GM18508 (cell line): ENCODE measurements around the gene RTL10.
"Not testable (repeated sequence)": the region's sequence is repeated elsewhere in the genome, so short reads cannot be mapped to it uniquely, and the experiment has no call there.

Source experiments
- ATAC-seq: cut with Tn5 transposase; IDR thresholded peaks from one replicate; pipeline ENCODE4 v1.9.1; 2021; ENCODE audit warnings: moderate number of reproducible peaks; ENCODE audit not compliant: insufficient read depth, unreplicated experiment

Gene RTL10

DNA sequence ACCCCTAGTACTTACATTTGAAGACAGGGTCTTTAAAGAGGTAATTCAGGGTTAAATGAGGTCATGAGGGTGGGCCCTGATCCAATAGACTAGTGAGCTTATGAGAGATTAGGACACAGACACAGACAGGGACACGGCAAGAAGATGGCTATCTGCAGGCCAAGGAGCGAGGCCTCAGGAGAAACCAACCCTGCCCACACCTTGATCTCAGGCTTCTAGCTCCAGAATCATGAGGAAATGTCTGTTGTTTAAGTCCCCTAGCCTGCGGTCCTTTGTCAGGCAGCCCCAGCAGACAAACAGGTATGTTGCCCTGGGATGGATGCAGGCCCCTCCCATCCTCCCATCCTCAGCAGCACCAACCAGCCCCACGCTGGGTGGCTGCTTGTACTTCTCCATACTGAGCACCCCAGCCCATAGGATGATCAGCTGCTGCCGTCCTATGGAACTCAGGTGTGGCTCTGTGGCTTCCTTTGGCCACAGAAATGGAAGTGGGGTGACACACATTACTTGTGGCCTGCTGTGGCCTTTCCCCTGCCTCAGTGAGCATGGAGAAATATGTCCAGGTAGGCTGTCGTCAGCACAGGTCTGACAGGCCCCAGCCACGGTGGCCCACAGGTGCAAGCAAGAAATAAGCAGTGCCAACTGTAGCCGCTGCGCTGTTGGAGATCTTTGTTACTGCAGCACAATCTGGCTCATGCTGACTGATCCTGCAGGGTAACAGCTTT, 7.9 kb downstream of the RTL10 start:
- ATAC-seq, result no peak

DNA sequence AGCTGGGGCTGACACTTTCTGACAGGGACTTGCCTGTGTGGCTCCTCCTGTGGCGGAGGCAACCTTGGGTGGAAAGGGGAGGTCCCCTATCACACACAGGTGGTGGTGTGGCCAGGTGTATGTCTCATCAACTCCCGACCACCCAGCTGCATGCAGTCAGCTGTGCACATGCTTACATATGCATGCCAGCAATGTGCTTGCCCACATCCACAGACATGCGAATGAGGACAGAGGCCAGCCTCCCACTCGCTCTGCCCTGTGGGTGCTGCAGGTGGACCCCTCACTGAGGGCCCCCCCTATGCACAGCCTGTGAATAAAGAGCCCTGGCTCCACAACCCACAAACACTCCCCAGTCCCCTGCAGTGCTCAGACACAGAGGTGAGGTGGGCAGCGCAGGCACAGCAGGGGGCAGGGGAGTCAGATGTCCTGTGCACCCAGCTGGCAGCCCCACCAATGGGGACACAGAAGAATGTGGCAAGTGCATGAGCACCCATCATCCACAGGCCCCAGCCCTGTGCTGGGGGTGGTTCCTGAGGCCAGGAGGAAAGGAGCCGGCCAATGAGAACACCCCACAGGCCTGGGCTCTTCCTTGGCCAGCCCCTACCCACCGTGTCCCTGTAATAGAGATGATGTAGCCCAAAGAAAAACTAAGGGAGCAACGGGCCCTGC, 9.5 kb downstream of the RTL10 start:
- ATAC-seq, result no peak

DNA sequence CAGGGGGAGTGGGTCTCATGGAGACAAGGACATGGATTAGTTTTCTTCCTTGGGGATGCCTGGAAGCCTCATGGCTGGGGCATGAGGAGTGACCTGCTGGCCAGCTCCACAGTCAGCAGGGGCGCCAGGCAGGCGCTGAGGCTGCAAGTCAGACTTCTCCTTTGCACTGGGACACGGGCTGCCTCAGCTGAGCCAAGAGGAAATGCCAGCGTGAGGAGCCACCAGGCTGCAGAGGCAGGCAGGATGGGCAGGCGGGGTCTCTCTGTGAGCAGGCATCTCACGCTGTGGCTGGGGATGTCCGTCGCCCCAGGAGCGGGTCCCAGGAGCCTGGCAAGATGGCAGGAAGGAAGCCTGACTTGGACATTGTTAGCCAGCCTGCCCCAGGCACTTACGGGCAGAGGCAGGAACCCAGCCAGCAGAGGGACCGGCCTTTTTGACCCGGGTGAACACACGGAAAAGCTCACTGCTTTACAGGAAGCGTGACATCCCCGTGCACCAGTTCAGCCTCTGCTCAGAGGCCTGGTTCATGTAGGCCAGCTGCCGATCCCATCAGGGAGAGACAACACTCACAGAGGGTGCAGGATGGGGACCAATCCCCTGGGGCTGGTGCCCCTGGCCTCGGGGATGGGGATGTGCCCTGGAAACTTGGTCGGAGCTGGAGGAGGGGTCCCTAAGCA, 10.2 kb downstream of the RTL10 start:
- ATAC-seq, result no peak

DNA sequence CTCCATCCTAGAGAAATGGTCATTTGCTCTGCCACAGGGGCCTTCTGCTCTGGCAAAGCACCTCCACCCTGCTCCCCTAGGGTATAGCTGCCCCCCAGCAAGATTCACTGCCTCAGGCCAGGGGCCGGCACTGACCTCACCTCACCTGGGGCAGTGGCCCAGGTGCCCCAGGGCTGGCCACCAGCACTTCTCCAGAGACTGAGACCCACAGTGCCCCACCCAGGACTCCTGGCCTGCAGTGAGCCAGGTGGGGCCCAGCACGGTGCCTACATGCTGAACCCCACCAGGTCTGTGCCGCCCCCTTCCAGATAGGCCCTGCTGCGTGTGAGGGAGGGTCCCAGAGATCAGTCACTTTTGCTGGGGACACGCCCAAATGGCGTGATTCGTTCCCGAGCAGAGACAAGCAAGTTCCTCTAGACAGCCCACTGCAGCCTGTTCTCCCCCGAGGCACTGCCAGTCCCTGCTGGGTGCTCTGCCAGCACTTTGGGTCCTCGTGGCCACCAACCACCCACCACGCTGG, 10.8 kb downstream of the RTL10 start:
- no peak for ATAC-seq

DNA sequence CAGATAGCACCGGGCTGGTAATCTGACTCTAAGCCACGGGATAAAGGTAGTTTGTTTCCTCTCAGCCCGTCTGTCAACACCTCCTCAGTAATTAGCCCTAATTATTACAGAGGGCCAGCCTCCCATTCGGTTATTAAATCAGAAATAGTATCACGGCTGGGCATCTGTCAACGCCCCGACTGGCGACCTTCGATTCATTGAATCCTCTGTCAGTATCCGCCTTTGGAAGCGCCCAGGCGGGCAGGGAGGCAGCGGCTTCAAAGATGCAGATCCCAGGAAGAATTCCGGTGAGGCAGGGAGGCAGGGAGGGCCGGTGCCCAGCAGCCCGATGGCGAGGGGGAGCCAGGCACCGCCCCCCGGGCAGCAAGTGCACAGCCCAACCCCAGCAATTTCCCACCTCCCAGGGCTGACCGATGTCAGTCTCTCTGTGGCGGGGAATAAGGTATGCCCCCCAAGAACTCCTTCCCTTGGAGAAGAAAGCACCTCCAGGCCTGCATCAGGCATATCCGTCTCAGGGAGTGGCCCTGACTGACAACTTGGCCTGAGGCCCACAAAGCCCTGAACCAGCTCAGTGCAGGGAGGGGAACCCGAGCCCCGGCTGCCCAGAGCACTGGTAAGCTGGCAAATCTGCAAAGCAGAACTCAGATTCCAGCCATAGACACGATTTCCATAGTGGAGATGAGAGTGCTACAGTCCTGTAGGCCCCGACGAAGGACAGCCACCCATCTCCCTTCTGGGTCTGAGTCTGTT, 11.4 kb downstream of the RTL10 start:
- ATAC-seq, result no peak

DNA sequence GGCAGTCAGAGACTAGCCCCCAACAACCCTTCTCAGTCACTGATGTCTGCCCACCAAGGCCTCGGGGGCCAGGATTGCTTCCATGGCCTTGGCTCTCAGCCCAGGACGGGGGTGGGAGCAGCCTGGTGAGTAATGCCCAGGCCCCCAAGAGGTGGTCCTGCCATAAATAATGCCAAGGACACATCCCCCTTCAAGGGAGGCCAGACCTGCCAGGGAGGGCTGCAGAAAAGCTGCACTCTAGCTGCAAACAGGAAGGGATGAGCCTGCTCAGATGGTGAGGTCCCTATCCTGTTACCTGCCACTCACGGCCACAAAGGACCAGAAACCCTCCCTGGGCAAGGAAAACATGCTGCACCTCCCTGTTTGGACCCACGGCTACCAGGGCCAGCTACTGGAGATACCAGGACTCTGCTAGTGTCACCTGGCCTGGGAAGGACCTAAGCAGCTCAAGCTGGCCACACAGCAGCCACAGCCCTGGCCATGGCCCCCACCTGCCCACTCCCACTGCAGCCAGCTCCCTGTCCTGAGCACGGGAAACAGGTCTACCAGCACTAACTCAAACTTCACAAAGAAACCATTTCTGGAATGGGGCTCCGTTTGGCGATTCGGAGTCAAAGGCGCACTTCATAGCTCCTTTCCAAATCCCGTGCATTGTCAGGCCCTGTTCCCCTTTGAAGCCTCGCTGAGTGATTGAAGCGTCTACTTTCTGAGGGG, 12.1 kb downstream of the RTL10 start:
- ATAC-seq, result no peak

DNA sequence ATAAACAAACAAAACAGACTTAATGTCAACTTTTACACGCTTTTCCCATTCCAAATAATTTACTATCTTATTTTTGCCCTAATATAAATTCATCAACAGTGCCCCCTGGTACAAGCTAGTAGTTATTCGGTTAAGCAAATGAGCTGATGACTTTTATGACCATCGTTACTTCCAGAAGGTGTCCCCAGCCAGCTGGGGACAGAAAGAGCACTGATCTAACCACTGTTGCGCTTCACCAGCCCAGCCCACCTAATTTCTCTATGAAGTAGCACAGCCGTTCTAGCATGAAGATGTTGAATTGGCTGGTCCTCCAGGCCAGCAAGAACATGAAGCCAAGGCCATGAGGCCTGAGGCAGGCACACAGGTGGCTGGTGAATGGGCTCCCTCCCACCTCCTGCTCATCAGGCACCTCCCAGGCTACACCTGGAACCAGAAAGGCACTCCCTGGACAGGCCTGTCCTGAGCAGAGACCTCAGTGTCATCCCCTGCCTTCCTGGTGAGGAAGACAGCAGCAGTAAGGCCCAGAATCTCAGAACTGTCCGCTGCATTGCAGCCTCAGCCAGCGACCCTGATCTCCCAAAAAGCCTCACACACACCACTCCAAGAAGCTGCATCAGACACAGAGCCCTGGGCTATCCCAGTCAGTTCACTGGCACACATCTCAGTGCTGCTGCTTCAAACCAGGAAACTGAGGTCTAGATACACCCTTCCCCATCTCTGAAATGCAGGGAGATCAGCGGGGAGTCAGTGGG, 12.9 kb downstream of the RTL10 start:
- no peak for ATAC-seq

DNA sequence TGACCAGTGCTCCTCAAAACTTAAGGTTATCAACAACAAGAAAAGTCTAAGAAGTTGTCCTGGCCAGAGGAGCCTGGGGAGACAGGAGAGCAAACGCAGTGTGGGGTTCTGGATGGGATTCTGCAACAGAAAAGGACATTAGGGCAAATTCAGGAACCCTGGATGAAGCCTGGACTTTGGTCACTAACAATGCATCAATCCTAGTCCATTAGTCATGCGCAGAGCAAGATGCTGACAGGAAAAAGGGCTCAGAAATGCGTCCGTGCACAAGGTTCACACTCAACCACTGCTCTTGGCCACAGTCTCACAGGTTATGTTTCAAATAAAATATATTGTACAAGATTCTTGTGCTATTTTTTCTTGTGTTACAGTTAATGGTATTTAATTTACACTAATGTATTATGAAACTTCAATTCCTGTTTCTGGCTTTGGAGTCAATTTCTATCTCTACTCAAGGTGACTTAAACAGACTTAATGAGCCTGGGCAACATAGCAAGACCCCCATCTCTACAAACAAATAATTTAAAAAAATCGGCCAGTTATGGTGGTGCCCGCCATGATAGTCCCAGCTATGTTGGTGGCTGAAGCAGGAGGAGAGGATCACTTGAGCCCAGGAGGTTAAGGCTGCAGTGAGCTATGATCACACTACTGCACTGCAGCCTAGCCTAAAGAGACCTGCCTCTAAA, 13.6 kb downstream of the RTL10 start:
- ATAC-seq, result no peak

DNA sequence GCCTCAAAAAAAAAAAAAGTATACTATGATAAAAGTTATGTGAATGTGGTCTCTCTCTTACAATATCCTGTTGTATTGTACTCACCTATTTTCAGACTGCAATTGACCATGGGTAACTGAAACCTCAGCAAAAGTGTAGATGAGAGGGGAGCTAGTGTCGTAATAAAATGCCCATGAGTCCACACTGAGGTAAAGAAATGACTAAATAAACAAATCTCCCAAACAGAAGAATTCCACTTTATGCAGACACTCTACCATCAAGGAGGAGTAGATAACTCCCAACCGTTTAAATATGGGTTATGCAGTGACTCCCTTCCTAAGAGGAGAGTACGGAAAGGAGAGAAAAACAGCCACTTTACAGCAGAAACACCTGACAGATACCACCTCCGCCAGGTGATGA, 14.6 kb downstream of the RTL10 start:
- ATAC-seq, result no peak

DNA sequence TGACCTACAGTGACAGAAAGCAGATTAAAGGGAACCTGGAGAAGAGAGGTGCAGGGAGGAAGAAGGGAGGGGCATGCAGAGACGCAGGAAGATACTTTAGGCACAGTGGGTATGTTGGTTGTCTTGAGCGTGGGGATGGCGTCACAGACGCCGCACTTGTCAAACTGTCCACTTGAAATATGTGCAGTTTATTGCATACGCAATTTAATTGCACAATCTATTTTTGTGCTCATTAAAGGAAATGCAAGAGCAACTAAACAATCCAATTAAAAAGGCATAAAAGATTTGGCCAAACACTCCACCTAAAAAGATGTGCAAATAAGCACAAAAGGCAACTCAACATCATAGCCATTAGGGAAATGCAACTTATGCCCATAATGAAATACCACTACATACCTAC, 16.8 kb downstream of the RTL10 start:
- no peak for ATAC-seq

DNA sequence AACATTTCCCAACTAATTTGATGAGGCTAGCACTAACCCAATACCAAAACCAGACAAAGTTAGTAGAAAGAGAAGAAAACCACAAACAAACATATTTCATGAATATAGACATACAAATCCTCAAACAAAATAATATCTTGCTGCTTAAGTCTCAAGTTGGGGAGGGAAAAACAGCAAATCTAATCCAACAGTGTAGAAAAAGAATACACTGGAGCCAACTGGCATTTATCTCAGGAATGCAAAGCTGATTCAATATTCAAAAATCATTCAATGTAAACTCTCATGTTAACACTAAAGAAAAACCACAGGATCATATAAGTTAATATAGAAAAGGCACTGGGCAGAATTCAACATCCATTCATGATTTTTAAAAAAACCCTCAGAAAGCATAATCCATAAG, 18.2 kb downstream of the RTL10 start:
- ATAC-seq, result no peak

DNA sequence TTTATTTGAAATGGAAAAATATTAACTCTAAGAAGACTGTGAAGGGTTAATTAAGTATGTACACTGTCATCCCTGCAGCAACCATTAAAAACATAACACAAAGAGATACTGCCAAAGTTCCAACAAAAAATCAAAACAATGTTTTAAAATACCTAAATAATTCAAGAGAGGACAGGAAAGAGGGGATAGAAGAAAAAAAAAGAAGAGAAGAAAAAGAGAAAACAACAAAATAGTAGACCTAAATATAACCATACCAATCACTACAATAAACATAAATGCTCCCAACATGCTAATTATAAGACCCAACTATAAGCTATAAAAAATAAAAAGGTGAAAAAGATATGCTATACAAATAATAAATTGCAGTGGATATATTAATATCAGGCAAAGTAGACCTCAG, 20.1 kb downstream of the RTL10 start:
- ATAC-seq, result no peak

DNA sequence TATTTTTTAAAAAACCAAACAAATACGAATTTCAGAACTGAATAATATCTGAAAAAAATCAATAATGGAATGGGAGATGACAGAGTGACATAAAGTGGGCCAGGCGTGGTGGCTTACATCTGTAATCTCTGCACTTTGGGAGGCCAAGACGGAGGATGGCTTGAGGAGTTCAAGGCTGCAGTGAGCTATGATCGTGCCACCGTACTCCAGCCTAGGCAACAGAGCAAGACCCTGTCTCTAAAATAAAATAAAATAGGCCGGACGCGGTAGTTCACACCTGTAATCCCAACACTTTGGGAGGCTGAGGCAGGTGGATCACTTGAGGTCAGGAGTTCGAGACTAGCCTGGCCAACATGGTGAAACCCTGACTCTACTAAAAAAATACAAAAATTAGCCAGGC, 21.3 kb downstream of the RTL10 start:
- not testable (repeated sequence) for ATAC-seq

DNA sequence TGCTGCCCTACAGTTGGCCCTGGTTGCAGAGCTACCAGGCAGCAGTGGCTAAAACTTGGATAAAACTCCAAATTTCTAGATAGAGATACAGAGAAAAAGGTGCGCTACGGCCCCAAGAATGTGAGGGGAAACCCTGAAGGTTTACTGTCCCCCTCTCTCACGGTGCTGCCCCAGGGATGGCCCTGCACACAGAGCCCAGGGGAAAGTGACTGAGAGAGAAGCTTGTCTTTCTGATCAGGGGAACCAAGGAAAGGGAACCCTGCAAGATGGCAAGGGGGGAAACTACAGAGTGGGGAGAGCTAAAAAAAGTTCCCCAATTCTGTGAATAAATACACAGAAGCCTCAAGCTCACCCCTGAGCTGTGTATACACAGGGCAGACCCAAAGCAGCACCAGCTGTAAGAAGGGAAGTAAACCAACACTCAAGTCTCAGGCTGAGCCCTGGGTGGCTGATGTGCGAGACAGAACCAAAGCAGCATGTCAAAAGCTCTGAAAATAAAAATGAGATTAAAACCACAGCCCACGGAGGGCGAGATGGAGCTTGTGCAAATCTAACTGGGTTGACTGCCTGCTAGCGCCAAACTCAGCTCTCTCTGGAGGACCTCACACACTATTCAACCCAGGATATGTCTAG, 22.1 kb downstream of the RTL10 start:
- ATAC-seq, result no peak

DNA sequence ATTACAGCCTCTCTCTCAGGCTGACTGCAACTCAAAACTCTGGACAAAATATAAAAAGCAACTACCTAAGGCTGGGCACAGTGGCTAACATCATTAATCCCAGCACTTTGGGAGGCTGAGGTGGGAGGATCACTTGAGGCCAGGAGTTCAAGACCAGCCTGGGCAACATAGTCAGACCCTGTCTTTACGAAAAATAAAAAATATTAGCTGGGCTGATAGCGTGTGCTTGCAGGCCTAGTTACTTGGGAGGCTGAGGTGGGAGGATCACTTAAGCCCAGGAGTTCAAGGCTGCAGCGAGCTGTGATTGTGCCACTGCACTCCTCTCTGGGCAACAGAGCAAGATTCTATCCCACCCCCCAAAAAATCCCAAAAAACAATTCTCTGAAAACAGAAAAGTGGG, 22.7 kb downstream of the RTL10 start:
- not testable (repeated sequence) for ATAC-seq

DNA sequence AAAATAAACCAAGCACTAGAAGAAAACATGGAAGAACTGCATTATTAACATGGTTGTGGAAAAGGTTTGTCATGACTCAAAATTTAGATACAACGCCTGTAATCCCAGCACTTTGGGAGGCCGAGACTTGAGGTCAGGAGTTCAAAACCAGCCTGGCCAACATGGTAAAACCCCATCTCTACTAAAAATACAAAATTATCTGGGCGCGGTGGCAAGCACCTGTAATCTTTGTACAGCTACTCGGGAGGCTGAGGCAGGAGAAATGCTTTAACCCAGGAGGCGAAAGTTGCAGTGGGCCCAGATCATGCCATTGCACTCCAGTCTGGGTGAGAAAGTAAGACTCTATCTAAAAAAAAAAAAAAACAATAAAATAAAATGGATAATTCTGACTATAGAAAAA, 23.7 kb downstream of the RTL10 start:
- ATAC-seq, result no peak

DNA sequence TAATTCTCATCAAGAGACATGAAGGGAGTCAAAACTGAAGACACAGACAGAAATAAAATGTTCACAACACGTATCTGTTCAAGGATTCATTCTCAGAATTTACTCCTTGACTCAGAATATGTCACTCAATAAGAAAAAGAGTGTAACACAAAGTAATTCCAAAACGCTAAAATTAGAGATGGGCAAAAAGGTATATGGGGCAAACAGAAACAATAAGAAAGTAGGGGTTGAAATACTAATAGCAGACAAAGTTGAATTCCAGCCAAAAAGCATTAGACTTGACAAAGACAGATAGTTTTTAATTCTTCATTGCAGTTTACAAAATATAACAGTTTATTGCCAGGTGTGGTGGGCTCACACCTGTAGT, 26.7 kb downstream of the RTL10 start:
- no peak for ATAC-seq

DNA sequence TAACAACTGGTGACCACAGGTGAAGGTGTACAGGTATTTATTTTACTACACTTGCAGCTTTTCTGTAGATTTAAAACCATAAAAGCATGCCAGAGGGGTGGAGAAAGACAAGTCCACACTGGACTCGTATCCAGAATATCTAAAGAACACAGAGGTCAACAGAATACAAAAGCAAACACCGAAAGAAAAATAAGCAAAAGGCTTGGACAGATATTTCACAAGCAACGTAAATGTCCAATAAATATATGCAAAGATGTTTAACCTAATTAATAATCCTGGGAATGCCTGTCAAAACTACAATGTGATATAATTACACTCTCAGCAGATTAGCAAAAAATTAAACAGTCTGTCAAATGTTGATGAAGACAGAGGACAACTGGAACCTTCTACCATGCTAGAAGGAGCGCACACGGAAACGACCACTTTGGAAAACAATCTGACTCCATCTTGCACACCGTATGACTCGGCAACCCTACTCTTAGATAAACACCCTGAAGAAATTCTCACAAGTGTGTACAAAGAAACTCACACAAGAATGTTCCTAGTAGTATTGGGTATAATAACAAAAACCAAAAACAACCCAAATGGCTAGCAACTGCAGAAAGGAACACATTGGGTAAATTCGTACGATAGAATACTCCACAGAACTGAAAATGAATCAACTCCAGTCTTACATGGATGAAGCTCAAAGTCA, 27.2 kb downstream of the RTL10 start:
- ATAC-seq, result no peak
